PC-3 (cell line): Measurements from ENCODE around the gene TENM4. TPM values are rescaled to one million over a fixed set of nuclear protein-coding genes. Genes with fewer than 3 reads are reported as not detected.

Source experiments
- ATAC-seq: fragments of 200-7000 bp; cut with Tn5 transposase; 2 replicates; pipeline ENCODE4 v1.9.1; 2020; ENCODE audit warnings: mild to moderate bottlenecking, moderate library complexity
- BruUV-seq: library from RNA; stranded (reverse); fragments of 400-500 nt; replicated peaks from 2 replicates; lab custom pipeline; 2021; lab: Mats Ljungman, UMichigan
- CTCF ChIA-PET: fragments of 300-600 bp; sonication (Branson Sonifier 250); formaldehyde crosslinking; loops from one replicate; lab custom pipeline; 2022; ENCODE audit warnings: antibody characterized with exemption; lab: Charles Lee
- POLR2A ChIA-PET: fragments of 300-600 bp; sonication (Branson Sonifier 250); formaldehyde crosslinking; loops from one replicate; lab custom pipeline; 2022; ENCODE audit warnings: antibody characterized with exemption; ENCODE audit not compliant: unreplicated experiment; lab: Charles Lee
- DNase-seq: peaks from one replicate; pipeline ENCODE4 v3.0.0-alpha.2; 2015
- H2AFZ ChIP-seq: fragments of 300-600 bp; sonication (generic); 2 replicates; pipeline ENCODE4 v1.6.0; 2016; ENCODE audit warnings: antibody characterized with exemption, low read length
- H3F3A ChIP-seq: fragments of 300-600 bp; sonication (generic); one replicate; pipeline ENCODE4 v1.6.0; 2017; ENCODE audit warnings: antibody characterized with exemption, low read length, control low read depth, mild to moderate bottlenecking; ENCODE audit not compliant: unreplicated experiment
- H3K27ac ChIP-seq: fragments of 300-600 bp; sonication (generic); 2 replicates; pipeline ENCODE4 v1.5.1; 2016; ENCODE audit warnings: mild to moderate bottlenecking, low read length
- H3K27me3 ChIP-seq: fragments of 300-600 bp; sonication (generic); 2 replicates; pipeline ENCODE4 v1.6.1; 2016; ENCODE audit warnings: low read length, mixed read lengths
- H3K36me3 ChIP-seq: fragments of 300-600 bp; sonication (generic); 2 replicates; pipeline ENCODE4 v1.6.1; 2016; ENCODE audit warnings: low read depth, mixed run types, low read length, mixed read lengths
- H3K4me1 ChIP-seq: fragments of 300-600 bp; sonication (generic); 2 replicates; pipeline ENCODE4 v1.5.1; 2016; ENCODE audit warnings: low read length; ENCODE audit not compliant: insufficient read depth
- H3K4me2 ChIP-seq: fragments of 300-600 bp; sonication (generic); 2 replicates; pipeline ENCODE4 v1.6.0; 2016; ENCODE audit warnings: low read length
- H3K4me3 ChIP-seq: fragments of 300-600 bp; sonication (generic); 2 replicates; pipeline ENCODE4 v1.5.1; 2016; ENCODE audit warnings: mild to moderate bottlenecking, low read length, mixed read lengths
- H3K79me2 ChIP-seq: fragments of 300-600 bp; sonication (generic); 2 replicates; pipeline ENCODE4 v1.6.1; 2017; ENCODE audit warnings: low read length, mixed read lengths
- H3K9ac ChIP-seq: fragments of 300-600 bp; sonication (generic); 2 replicates; pipeline ENCODE4 v1.6.0; 2016; ENCODE audit warnings: mild to moderate bottlenecking, low read length
- H3K9me2 ChIP-seq: fragments of 300-600 bp; sonication (generic); replicated peaks from 2 replicates; pipeline ENCODE4 v1.6.1; 2016; ENCODE audit warnings: mixed run types, low read length, mixed read lengths
- H3K9me3 ChIP-seq: fragments of 300-600 bp; sonication (generic); 2 replicates; pipeline ENCODE4 v1.6.1; 2016; ENCODE audit warnings: low read length, mixed read lengths
- H4K20me1 ChIP-seq: fragments of 300-600 bp; sonication (generic); 2 replicates; pipeline ENCODE4 v1.6.1; 2016; ENCODE audit warnings: low read length, mixed read lengths
- EZH2 ChIP-seq: fragments of 300-600 bp; sonication (generic); IDR thresholded peaks from one replicate; pipeline ENCODE4 v1.6.1; 2017; ENCODE audit warnings: antibody characterized with exemption, mild to moderate bottlenecking, low read length; ENCODE audit not compliant: unreplicated experiment
- EZH2phosphoT487 ChIP-seq: fragments of 300-600 bp; sonication (generic); IDR thresholded peaks from 2 replicates; pipeline ENCODE4 v1.6.1; 2018; ENCODE audit warnings: mild to moderate bottlenecking, antibody characterized with exemption, low read length, borderline replicate concordance
- intact Hi-C: fragments of 100-400 bp; cut with micrococcal nuclease; formaldehyde crosslinking; loops from 2 replicates; pipeline ENCODE4 v1.9.0; 2023
- total RNA-seq: library from RNA; depleted of rRNA; stranded (reverse); fragments of >200 nt; gene quantifications from 2 replicates; pipeline ENCODE4 v1.2.3, GENCODE V29; 2014
- TF ChIP-seq, protein P1 (sequence below): fragments of 300-600 bp; sonication (generic); conservative IDR thresholded peaks from 2 replicates; pipeline ENCODE4 v1.5.1; 2017; ENCODE audit warnings: antibody characterized with exemption, low read depth, mild to moderate bottlenecking, low read length

The TENM4 gene
- total RNA-seq, 1 experiment from 2014 or later = 19.7 TPM

DNA sequence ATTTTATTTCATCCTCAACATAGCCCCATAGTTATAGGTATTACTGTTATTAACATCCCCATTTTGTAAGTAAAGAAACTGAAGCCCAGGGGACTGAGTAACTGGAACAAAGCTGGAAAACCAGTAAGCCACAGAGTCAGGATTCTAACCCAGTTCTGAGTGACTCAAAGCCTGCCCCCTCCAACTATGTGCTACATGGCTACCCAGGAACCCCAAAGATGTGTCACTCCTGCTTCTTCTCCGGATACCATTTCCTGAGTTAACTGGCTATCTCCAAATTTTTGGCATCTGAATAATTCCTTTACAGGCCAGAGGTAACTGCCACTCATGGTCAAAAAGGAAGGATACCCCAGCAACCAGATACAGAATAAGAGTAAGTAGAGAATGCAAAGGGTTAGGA, 43.6 kb downstream of the TENM4 start:
- H3K36me3 ChIP-seq = no peaks in the 10 kb centered on the region
- CTCF ChIA-PET = no interaction called here
- BruUV-seq = no TSS peak
- H3K4me1 ChIP-seq = no peaks in the 10 kb centered on the region
- intact Hi-C loops = no loop called here
- no peaks in the 10 kb centered on the region for H3F3A ChIP-seq
- H2AFZ ChIP-seq = no peak overlapping the region
- no peak overlapping the region for H3K4me3 ChIP-seq
- no peaks in the 10 kb centered on the region for H3K9me2 ChIP-seq
- H3K27me3 ChIP-seq = peaks cover 36% of the 10 kb centered on the region
- ATAC-seq (no peak), DNase-seq (no peak)
- H4K20me1 ChIP-seq = no peaks in the 10 kb centered on the region
- H3K79me2 ChIP-seq = no peaks in the 10 kb centered on the region
- no peak overlapping the region for H3K9ac ChIP-seq
- TF ChIP-seq, protein P1, sequence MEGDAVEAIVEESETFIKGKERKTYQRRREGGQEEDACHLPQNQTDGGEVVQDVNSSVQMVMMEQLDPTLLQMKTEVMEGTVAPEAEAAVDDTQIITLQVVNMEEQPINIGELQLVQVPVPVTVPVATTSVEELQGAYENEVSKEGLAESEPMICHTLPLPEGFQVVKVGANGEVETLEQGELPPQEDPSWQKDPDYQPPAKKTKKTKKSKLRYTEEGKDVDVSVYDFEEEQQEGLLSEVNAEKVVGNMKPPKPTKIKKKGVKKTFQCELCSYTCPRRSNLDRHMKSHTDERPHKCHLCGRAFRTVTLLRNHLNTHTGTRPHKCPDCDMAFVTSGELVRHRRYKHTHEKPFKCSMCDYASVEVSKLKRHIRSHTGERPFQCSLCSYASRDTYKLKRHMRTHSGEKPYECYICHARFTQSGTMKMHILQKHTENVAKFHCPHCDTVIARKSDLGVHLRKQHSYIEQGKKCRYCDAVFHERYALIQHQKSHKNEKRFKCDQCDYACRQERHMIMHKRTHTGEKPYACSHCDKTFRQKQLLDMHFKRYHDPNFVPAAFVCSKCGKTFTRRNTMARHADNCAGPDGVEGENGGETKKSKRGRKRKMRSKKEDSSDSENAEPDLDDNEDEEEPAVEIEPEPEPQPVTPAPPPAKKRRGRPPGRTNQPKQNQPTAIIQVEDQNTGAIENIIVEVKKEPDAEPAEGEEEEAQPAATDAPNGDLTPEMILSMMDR = no peak
- TF ChIP-seq EZH2phosphoT487 (no peak), EZH2 (no peak)
- POLR2A ChIA-PET = no interaction called here
- H3K9me3 ChIP-seq = no peaks in the 10 kb centered on the region
- no peak overlapping the region for H3K27ac ChIP-seq
- H3K4me2 ChIP-seq = no peak overlapping the region

DNA sequence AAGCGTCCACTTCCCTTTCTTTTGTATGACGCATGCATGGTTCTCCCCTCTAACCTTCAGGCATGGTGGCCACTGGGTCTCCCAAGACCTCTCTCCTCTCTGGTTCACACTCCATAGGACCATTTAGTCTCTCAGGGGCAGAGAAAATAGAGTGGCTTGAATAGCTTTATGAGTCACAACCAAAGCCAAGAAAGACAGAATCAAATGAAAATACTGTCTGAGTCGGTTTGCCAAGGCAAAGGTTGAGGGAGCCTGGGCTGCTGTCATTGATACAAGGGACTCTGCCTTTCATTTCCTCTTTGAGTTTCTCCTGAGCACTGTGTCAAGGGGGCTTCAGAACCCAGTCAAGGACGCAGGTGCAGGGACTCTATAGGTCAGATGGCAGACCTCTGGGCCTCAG, 44.2 kb downstream of the TENM4 start:
- no peaks in the 10 kb centered on the region for H3K4me1 ChIP-seq
- DNase-seq (no peak), ATAC-seq (no peak)
- intact Hi-C loops = no loop called here
- H3K4me2 ChIP-seq = no peak overlapping the region
- H3K9me2 ChIP-seq = no peaks in the 10 kb centered on the region
- no peak overlapping the region for H3K9ac ChIP-seq
- H3K36me3 ChIP-seq = no peaks in the 10 kb centered on the region
- no TSS peak for BruUV-seq
- ChIA-PET POLR2A (no interaction called here), CTCF (no interaction called here)
- H2AFZ ChIP-seq = no peak overlapping the region
- no peaks in the 10 kb centered on the region for H4K20me1 ChIP-seq
- H3K4me3 ChIP-seq = no peak overlapping the region
- H3K27ac ChIP-seq = no peak overlapping the region
- H3K27me3 ChIP-seq = peaks cover 40% of the 10 kb centered on the region
- TF ChIP-seq EZH2 = no peak
- TF ChIP-seq EZH2phosphoT487 = no peak
- TF ChIP-seq, protein P1 = no peak
- no peaks in the 10 kb centered on the region for H3K9me3 ChIP-seq
- H3F3A ChIP-seq = no peaks in the 10 kb centered on the region
- no peaks in the 10 kb centered on the region for H3K79me2 ChIP-seq

DNA sequence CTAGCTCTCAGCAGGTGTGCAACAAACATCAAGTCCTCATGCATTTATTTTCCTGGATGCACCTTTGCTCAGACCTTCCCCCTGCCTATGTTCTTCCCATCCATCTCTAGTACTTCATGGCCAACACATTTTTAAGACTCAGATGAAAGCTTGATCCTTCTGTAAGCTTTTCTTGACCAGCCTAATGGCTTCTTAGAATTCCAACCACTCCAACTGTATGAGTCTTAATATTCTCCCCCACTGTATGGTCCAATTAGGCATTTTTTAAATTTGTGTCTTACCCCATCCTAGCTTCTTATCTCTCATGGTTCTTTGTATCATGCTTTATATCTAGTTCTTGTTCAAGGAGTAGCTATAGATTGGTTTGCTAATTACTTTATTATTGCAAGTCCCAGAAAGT, 44.8 kb downstream of the TENM4 start:
- no peak overlapping the region for H3K27ac ChIP-seq
- ChIA-PET CTCF (no interaction called here), POLR2A (no interaction called here)
- H3F3A ChIP-seq = no peaks in the 10 kb centered on the region
- no peak for ATAC-seq
- no peaks in the 10 kb centered on the region for H3K4me1 ChIP-seq
- no peak overlapping the region for H3K4me2 ChIP-seq
- H3K9me2 ChIP-seq = no peaks in the 10 kb centered on the region
- intact Hi-C loops = no loop called here
- no peak overlapping the region for H2AFZ ChIP-seq
- H3K79me2 ChIP-seq = no peaks in the 10 kb centered on the region
- no peak overlapping the region for H3K9ac ChIP-seq
- H3K27me3 ChIP-seq = peaks cover 40% of the 10 kb centered on the region
- no peak for DNase-seq
- no peak overlapping the region for H3K4me3 ChIP-seq
- TF ChIP-seq, protein P1 = no peak
- TF ChIP-seq EZH2 (no peak), EZH2phosphoT487 (no peak)
- no peaks in the 10 kb centered on the region for H3K9me3 ChIP-seq
- BruUV-seq = no TSS peak
- no peaks in the 10 kb centered on the region for H4K20me1 ChIP-seq
- H3K36me3 ChIP-seq = no peaks in the 10 kb centered on the region
